ENCODE results near the gene ANO9. TPM values are rescaled to one million over a fixed set of nuclear protein-coding genes. Genes with fewer than 3 reads are reported as not detected.

The ANO9 gene
- total RNA-seq, 1 experiment from 2014 or later, result 16.6 TPM

GRCh38 chr11:454801-455565 lies 13.2 kb upstream of the ANO9 start:
- no peak overlapping the region for H3K4me3 ChIP-seq (ENCODE audit: low read length)
- H3K9me2 ChIP-seq (replicated peaks; ENCODE audit: low read length), result no peaks in the 10 kb centered on the region
- H2AFZ ChIP-seq (ENCODE audit: low read length), result no peak overlapping the region
- ChIA-PET POLR2A (ENCODE audit: unreplicated experiment) (no interaction called here), CTCF (no interaction called here)
- BruUV-seq (replicated peaks), result no TSS peak
- peaks cover 4% of the 10 kb centered on the region; the same call in 1 of the 2 replicates for H4K20me1 ChIP-seq (ENCODE audit: low read length)
- H3K27ac ChIP-seq (ENCODE audit: low read length), result no peak overlapping the region
- no peak overlapping the region for H3K9ac ChIP-seq (ENCODE audit: low read length)
- H3K79me2 ChIP-seq (ENCODE audit: low read length), result peaks cover 75% of the 10 kb centered on the region
- H3K36me3 ChIP-seq (ENCODE audit: low read depth, low read length), result 0 out of 2 replicates have a peak, but pooled peaks cover 2% of the 10 kb centered on the region
- no peak overlapping the region for H3K4me2 ChIP-seq (ENCODE audit: low read length)
- H3K9me3 ChIP-seq (ENCODE audit: low read length), result no peaks in the 10 kb centered on the region
- H3F3A ChIP-seq (ENCODE audit: low read length, unreplicated experiment), result no peaks in the 10 kb centered on the region
- intact Hi-C loops (cut with micrococcal nuclease), result no loop called here
- peaks cover 6% of the 10 kb centered on the region; the same call in 1 of the 2 replicates for H3K4me1 ChIP-seq (ENCODE audit: insufficient read depth, low read length)
- no peak for DNase-seq
- TF ChIP-seq, protein P1, sequence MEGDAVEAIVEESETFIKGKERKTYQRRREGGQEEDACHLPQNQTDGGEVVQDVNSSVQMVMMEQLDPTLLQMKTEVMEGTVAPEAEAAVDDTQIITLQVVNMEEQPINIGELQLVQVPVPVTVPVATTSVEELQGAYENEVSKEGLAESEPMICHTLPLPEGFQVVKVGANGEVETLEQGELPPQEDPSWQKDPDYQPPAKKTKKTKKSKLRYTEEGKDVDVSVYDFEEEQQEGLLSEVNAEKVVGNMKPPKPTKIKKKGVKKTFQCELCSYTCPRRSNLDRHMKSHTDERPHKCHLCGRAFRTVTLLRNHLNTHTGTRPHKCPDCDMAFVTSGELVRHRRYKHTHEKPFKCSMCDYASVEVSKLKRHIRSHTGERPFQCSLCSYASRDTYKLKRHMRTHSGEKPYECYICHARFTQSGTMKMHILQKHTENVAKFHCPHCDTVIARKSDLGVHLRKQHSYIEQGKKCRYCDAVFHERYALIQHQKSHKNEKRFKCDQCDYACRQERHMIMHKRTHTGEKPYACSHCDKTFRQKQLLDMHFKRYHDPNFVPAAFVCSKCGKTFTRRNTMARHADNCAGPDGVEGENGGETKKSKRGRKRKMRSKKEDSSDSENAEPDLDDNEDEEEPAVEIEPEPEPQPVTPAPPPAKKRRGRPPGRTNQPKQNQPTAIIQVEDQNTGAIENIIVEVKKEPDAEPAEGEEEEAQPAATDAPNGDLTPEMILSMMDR (conservative IDR thresholded peaks at IDR 0.05; ENCODE audit: low read depth, low read length), result no peak
- TF ChIP-seq EZH2 (IDR thresholded peaks at IDR 0.05; ENCODE audit: low read length, unreplicated experiment) (no peak), EZH2phosphoT487 (IDR thresholded peaks at IDR 0.05; ENCODE audit: borderline replicate concordance, low read length) (no peak)
- no peak for ATAC-seq
- no peaks in the 10 kb centered on the region for H3K27me3 ChIP-seq (ENCODE audit: low read length)

GRCh38 chr11:454043-454442 lies 12.2 kb upstream of the ANO9 start:
- no peak for DNase-seq
- H3K79me2 ChIP-seq (ENCODE audit: low read length), result peaks cover 84% of the 10 kb centered on the region
- peaks cover 4% of the 10 kb centered on the region; the same call in 1 of the 2 replicates for H4K20me1 ChIP-seq (ENCODE audit: low read length)
- peaks cover 13% of the 10 kb centered on the region for H3K4me1 ChIP-seq (ENCODE audit: insufficient read depth, low read length)
- H3K4me2 ChIP-seq (ENCODE audit: low read length), result no peak overlapping the region
- BruUV-seq (replicated peaks), result no TSS peak
- H3K27me3 ChIP-seq (ENCODE audit: low read length), result no peaks in the 10 kb centered on the region
- no peaks in the 10 kb centered on the region for H3K9me2 ChIP-seq (replicated peaks; ENCODE audit: low read length)
- H3K9ac ChIP-seq (ENCODE audit: low read length), result no peak overlapping the region
- POLR2A ChIA-PET (ENCODE audit: unreplicated experiment), result no interaction called here
- H2AFZ ChIP-seq (ENCODE audit: low read length), result no peak overlapping the region
- H3F3A ChIP-seq (ENCODE audit: low read length, unreplicated experiment), result no peaks in the 10 kb centered on the region
- TF ChIP-seq EZH2 (IDR thresholded peaks at IDR 0.05; ENCODE audit: low read length, unreplicated experiment), result no peak
- TF ChIP-seq, protein P1 (conservative IDR thresholded peaks at IDR 0.05; ENCODE audit: low read depth, low read length), result no peak
- no peak for TF ChIP-seq EZH2phosphoT487 (IDR thresholded peaks at IDR 0.05; ENCODE audit: borderline replicate concordance, low read length)
- no peak overlapping the region for H3K4me3 ChIP-seq (ENCODE audit: low read length)
- H3K27ac ChIP-seq (ENCODE audit: low read length), result no peak overlapping the region
- intact Hi-C loops (cut with micrococcal nuclease), result no loop called here
- H3K36me3 ChIP-seq (ENCODE audit: low read depth, low read length), result 0 out of 2 replicates have a peak, but pooled peaks cover 2% of the 10 kb centered on the region
- no peak for ATAC-seq
- no peaks in the 10 kb centered on the region for H3K9me3 ChIP-seq (ENCODE audit: low read length)
- CTCF ChIA-PET, result no interaction called here

GRCh38 chr11:453564-453963 lies 11.8 kb upstream of the ANO9 start:
- Histone ChIP-seq H3F3A (ENCODE audit: low read length, unreplicated experiment) (no peaks in the 10 kb centered on the region), H3K4me2 (ENCODE audit: low read length) (no peak overlapping the region), H3K9me2 (replicated peaks; ENCODE audit: low read length) (no peaks in the 10 kb centered on the region), H3K27me3 (ENCODE audit: low read length) (no peaks in the 10 kb centered on the region), H3K9me3 (ENCODE audit: low read length) (no peaks in the 10 kb centered on the region), H3K9ac (ENCODE audit: low read length) (no peak overlapping the region), H3K27ac (ENCODE audit: low read length) (no peak overlapping the region), H2AFZ (ENCODE audit: low read length) (no peak overlapping the region), H3K4me3 (ENCODE audit: low read length) (no peak overlapping the region), H3K36me3 (ENCODE audit: low read depth, low read length) (0 out of 2 replicates have a peak, but pooled peaks cover 2% of the 10 kb centered on the region), H3K4me1 (ENCODE audit: insufficient read depth, low read length) (peaks cover 18% of the 10 kb centered on the region), H4K20me1 (ENCODE audit: low read length) (peaks cover 4% of the 10 kb centered on the region; the same call in 1 of the 2 replicates), H3K79me2 (ENCODE audit: low read length) (peaks cover 80% of the 10 kb centered on the region)
- ChIA-PET POLR2A (ENCODE audit: unreplicated experiment) (no interaction called here), CTCF (no interaction called here)
- DNase-seq (no peak), ATAC-seq (no peak)
- intact Hi-C loops (cut with micrococcal nuclease), result no loop called here
- TF ChIP-seq, protein P1 (conservative IDR thresholded peaks at IDR 0.05; ENCODE audit: low read depth, low read length), result no peak
- TF ChIP-seq EZH2phosphoT487 (IDR thresholded peaks at IDR 0.05; ENCODE audit: borderline replicate concordance, low read length) (no peak), EZH2 (IDR thresholded peaks at IDR 0.05; ENCODE audit: low read length, unreplicated experiment) (no peak)
- no TSS peak for BruUV-seq (replicated peaks)
